Stimulated activated naive CD8-positive, alpha-beta T cell treated with anti-CD3 and anti-CD28 coated beads, Interleukin-15, Interleukin-2, amounts not matched to agents 100 U/mL and 50 U/mL, for 24 hours (primary cell): Measurements from ENCODE around the gene BCKDHA.
A peak's percentile ranks its signal among the peaks of the same experiment; 100 is the strongest.
"Not testable (repeated sequence)": the region's sequence is repeated elsewhere in the genome, so short reads cannot be mapped to it uniquely, and the experiment has no call there.

Experiments
- ATAC-seq: fragments of 150-1000 bp; cut with Tn5 transposase; one replicate; pipeline ENCODE4 v1.10.0; 2021
- DNase-seq: peaks from one replicate; pipeline ENCODE4 v3.0.0; 2021

BCKDHA gene

GRCh38 chr19:41366089-41366488, 31.5 kb upstream of the BCKDHA start:
- no peak for ATAC-seq
- DNase-seq = no peak

GRCh38 chr19:41367848-41368301, 29.7 kb upstream of the BCKDHA start:
- ATAC-seq (no peak), DNase-seq (no peak)

GRCh38 chr19:41369769-41370168, 27.8 kb upstream of the BCKDHA start:
- no peak for ATAC-seq

GRCh38 chr19:41371119-41371518, 26.5 kb upstream of the BCKDHA start:
- ATAC-seq, DNase-seq: not testable (repeated sequence)

More at GRCh38 chr19:41369769-41370168, 27.8 kb upstream of the BCKDHA start:
- no peak for DNase-seq

GRCh38 chr19:41371541-41371940, 26.1 kb upstream of the BCKDHA start:
- DNase-seq (no peak), ATAC-seq (no peak)

- no peak for ATAC-seq
Observed at GRCh38 chr19:41372501-41372900, 25.1 kb upstream of the BCKDHA start.

GRCh38 chr19:41373993-41374392, 23.6 kb upstream of the BCKDHA start:
- no peak for ATAC-seq
- no peak for DNase-seq

More at GRCh38 chr19:41372501-41372900, 25.1 kb upstream of the BCKDHA start:
- DNase-seq = no peak

- ATAC-seq = peak; percentile 9
- DNase-seq = peak; percentile 22
Observed at GRCh38 chr19:41376241-41376997, 21.2 kb upstream of the BCKDHA start, which contains the start of gene TMEM91. TMEM91 (plus strand) TSS chr19:41376533; CDS start chr19:41378310, 1,777 bp downstream.

- peak; percentile 72 for ATAC-seq
- DNase-seq = peak; percentile 26
Observed at GRCh38 chr19:41376998-41377365, 20.6 kb upstream of the BCKDHA start.

GRCh38 chr19:41377977-41378709, 19.5 kb upstream of the BCKDHA start:
- peak; percentile 31 for DNase-seq
- ATAC-seq = peak; percentile 33

GRCh38 chr19:41381536-41381935, 16.1 kb upstream of the BCKDHA start:
- ATAC-seq, DNase-seq: not testable (repeated sequence)

GRCh38 chr19:41384351-41384750, 13.3 kb upstream of the BCKDHA start:
- ATAC-seq (no peak), DNase-seq (no peak)

GRCh38 chr19:41386442-41386841, 11.2 kb upstream of the BCKDHA start:
- no peak for ATAC-seq
- DNase-seq = no peak

- ATAC-seq = no peak
- DNase-seq = no peak
Observed at GRCh38 chr19:41391618-41392017, 6.0 kb upstream of the BCKDHA start.

GRCh38 chr19:41392775-41393174, 4.8 kb upstream of the BCKDHA start:
- DNase-seq (no peak), ATAC-seq (no peak)

GRCh38 chr19:41395355-41395754, 2.3 kb upstream of the BCKDHA start:
- DNase-seq = no peak
- ATAC-seq = no peak

- no peak for ATAC-seq
Observed at GRCh38 chr19:41398050-41398418, 416 bp downstream of the BCKDHA start.

GRCh38 chr19:41398598-41398997, 980 bp downstream of the BCKDHA start:
- DNase-seq = no peak

More at GRCh38 chr19:41398050-41398418, 416 bp downstream of the BCKDHA start:
- no peak for DNase-seq

GRCh38 chr19:41399091-41399490, 1.5 kb downstream of the BCKDHA start:
- ATAC-seq (no peak), DNase-seq (no peak)

More at GRCh38 chr19:41398598-41398997, 980 bp downstream of the BCKDHA start:
- no peak for ATAC-seq

GRCh38 chr19:41399525-41399924, 1.9 kb downstream of the BCKDHA start:
- DNase-seq (no peak), ATAC-seq (no peak)

- ATAC-seq = no peak
- no peak for DNase-seq
Observed at GRCh38 chr19:41401483-41401882, 3.9 kb downstream of the BCKDHA start.

- no peak for ATAC-seq
Observed at GRCh38 chr19:41402010-41402409, 4.4 kb downstream of the BCKDHA start.

More at GRCh38 chr19:41402010-41402409, 4.4 kb downstream of the BCKDHA start:
- no peak for DNase-seq
